ENCODE measurements around the gene CLNK.
"Not testable (repeated sequence)": the region's sequence is repeated elsewhere in the genome, so short reads cannot be mapped to it uniquely, and the experiment has no call there.

CLNK gene

DNA sequence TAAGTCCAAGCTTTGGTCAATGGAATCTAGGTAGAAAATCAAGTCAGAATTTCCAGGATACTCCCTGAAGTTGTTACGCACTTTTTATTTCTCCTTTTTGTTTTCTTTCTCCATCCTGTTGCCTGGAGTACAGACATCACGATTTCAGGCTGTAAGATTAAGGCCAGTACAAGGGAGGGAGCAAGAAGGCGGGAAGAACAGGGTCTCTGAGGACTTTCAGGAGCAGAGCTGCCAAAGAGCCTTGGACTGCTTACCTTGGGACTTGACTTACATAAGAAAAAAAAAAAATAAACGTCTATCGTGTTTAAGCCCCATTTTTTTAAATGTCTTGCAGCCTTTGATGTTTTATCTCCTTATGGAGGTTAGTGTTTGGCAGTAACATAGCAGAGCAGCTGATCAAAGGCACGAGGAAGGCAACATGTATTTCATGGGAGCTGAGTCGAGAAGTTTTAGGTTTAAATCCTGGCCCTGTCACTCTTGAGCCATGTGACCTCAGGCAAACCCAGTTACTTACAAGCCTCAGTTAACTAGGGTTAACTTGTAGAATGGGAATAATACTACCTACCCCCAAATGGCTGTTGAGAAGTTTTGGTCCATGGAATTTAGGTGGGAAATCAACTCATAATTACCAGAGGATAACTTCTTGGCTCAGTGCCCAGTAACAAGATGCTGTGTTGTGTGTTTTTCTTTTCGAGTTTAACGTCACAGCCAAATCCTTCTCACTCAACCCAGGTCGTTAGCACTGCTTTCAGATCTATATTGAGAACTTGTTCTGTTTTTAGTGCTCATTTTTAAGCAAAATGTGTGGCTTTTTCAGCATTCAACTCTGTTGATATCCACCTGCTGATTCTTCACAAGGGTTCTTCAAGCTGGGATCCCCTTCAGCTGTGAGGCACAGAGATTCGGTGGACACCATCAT is 106.8 kb downstream of the CLNK start:
- DNase-seq (ENCODE audit: low read depth in 2 of 2): no peak

GRCh38 chr4:10577018-10577417 is 107.5 kb downstream of the CLNK start:
- no peak for DNase-seq (ENCODE audit: low read depth in 2 of 2)

GRCh38 chr4:10576236-10576635 is 108.3 kb downstream of the CLNK start:
- DNase-seq (ENCODE audit: low read depth in 2 of 2): no peak

DNA sequence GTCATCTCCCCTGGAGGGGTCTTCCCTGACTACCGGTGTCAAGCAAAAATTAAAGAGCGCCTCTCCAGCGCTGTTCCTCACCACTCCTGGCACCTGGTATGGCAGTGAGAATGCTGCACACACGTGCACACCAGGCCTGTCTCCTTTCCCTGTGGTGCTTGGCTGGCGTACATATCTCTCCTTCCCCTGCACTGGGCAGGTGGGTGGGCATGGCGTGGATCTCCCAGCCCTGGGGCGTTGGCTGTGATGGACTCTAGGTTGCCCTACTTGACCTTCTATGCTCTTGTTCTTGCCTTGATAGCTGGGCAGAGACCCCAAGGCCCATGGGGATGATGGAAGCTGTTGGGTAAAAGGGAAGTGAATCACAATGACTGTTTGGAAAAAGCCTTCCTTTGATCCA is 109.2 kb downstream of the CLNK start:
- DNase-seq (ENCODE audit: low read depth in 2 of 2): no peak

GRCh38 chr4:10574553-10574952 is 110.0 kb downstream of the CLNK start:
- not testable (repeated sequence) for DNase-seq (ENCODE audit: low read depth in 2 of 2)

- DNase-seq (ENCODE audit: low read depth in 2 of 2): no peak
Observed at GRCh38 chr4:10571909-10572308, 112.7 kb downstream of the CLNK start.

GRCh38 chr4:10569491-10569890 is 115.1 kb downstream of the CLNK start:
- DNase-seq (ENCODE audit: low read depth in 2 of 2): no peak

DNA sequence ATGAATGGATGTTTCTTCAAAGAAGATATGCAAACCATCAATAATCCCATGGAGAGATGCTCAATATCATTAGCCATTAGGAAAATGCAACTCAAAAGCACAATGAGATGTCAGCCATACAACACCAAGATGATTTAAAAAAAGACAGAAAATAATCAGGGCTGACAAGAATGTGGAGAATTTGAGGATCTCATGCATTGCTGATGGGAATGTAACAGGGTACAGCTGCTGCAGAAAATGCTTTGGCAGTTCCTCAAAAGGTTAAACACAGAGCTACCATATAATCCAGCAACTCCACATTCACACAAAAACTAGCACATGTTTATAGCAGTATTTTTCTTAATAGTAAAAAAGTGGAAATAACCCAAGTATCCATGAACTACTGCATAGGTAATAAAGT is 116.8 kb downstream of the CLNK start:
- no peak for DNase-seq (ENCODE audit: low read depth in 2 of 2)

DNA sequence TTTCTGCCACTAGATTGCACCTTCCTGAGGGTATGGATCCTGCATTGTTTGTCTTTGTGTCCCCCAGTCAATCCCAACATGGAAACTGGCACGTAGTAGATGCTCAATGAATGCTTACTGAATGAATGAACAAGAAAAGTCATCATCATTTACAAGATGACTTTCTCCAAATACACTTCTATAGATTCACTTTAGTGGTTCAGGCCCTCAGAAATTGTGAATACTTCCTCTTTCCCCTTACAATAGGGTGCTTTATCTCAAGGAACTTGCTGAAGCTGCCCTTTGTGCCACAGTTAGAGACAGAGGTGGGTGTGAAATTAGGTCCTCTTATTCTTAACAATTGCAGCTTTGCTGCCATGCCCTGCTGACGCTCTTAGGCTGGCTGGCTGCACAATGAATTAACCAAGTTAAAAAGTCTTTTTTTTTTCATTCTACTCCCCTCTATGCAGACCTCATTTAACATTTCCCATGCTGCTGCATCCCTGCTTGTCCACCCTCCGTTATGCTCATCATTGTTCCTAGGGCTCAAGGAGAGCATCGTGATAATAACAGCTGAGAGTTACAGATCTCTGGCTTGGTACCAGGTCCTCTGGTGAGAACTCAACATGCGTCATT is 119.3 kb downstream of the CLNK start:
- DNase-seq (ENCODE audit: low read depth in 2 of 2): no peak

DNA sequence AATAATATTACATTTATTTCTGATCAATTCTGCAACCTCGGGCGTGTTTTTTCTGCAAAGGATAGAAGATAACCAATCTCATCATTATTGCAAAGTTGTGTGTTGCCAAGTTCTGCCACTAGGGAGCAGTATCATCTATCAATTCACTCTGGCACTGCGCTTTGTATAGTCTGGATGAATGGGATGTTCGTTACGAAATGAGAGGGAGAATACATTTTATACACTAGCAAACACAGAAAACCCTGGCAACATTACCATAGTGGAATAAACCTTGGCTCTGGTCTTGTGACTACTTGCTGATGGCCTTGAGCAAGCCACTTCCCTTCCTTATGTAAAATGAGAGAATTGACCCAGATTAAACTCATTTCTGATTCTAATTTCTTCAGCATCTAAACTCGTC is 129.9 kb downstream of the CLNK start:
- DNase-seq (ENCODE audit: low read depth in 2 of 2): peak in 1 of 2 donors; percentile 2

GRCh38 chr4:10554121-10554520 is 130.4 kb downstream of the CLNK start:
- no peak for DNase-seq (ENCODE audit: low read depth in 2 of 2)

- no peak for DNase-seq (ENCODE audit: low read depth in 2 of 2)
Observed at GRCh38 chr4:10552591-10553280, 131.8 kb downstream of the CLNK start.

DNA sequence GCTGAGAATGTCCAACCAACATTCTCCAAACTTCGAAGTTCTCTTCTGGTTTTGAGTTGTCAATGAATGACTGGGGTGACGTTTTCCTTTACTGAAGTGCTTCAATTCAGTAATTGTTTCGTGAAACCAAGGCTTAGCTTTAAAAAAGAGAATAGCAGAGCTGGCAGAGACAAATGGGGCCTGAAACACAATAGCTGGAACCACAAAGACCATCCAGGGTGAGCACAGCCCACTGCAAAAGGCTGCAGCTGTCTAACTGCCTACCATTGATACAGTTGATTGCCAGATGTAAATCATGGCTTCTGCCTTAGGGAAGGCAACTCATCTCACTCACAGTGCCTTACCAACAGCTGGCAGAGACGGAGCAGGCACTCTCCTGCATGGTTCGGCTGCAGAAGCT is 148.7 kb downstream of the CLNK start:
- no peak for DNase-seq (ENCODE audit: low read depth in 2 of 2)

GRCh38 chr4:10534820-10535219 is 149.7 kb downstream of the CLNK start:
- DNase-seq (ENCODE audit: low read depth in 2 of 2): no peak

- no peak for DNase-seq (ENCODE audit: low read depth in 2 of 2)
Observed at GRCh38 chr4:10532155-10532554, 152.4 kb downstream of the CLNK start.

GRCh38 chr4:10530137-10530786 is 154.3 kb downstream of the CLNK start:
- DNase-seq (ENCODE audit: low read depth in 2 of 2): no peak

DNA sequence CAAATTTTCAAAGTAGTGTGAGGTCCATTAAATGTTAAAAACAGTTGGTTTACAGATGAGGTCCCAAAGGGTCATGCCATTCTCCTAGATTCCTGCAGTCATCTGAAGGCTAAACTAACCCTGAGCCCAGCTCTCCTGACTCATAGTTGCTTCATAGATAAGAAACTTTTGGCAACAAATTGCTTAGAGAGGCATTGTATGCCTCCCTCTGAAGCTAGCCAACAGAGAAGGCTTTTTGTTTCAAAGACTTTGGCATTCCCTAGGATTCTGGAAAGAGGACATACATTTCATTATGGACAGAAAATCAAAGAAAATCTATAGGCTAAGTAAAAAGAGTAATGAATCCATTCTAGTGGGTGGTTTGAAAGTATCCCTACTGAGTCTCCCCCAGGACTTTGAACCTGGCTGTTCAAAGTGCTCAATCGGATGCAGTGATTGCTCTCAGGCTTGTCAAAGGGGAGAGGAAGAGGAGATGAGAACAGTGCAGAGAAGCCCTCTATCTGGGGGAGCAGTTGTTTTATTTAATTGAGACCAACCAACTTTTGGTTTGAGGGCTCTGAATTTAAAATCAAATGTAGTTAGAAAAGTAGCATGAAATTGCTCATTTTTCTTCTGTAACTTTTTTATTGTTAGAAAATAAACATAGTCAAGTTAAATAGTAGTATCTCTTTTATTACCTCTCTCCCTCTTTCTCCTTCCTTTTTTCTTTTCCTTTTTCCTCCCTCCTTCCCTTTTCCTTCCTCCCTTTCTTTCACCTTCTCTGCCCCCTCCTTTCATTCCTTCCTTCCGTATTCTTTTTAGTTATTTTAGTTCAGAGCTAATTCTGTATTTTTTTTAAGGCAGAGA is 155.1 kb downstream of the CLNK start:
- DNase-seq (ENCODE audit: low read depth in 2 of 2): no peak

DNA sequence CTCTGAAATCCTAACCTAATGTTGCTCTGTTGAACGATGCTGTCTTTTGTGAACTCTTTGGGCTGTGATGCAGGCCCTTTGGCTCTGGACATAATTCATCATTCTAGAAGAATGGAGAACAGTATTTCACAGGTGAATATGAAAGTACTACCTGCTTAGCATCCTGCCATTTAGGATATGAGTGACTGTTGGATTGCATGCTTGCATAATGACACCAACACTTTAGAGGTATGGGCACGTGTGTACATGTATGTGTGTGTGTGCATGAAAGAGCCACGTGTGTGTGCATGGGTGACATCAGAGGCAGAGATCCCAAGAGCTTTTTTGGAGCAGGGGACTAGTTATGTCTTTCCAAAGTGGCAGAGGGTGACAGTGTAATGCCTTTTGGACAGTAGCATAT is 157.1 kb downstream of the CLNK start:
- DNase-seq (ENCODE audit: low read depth in 2 of 2): no peak

DNA sequence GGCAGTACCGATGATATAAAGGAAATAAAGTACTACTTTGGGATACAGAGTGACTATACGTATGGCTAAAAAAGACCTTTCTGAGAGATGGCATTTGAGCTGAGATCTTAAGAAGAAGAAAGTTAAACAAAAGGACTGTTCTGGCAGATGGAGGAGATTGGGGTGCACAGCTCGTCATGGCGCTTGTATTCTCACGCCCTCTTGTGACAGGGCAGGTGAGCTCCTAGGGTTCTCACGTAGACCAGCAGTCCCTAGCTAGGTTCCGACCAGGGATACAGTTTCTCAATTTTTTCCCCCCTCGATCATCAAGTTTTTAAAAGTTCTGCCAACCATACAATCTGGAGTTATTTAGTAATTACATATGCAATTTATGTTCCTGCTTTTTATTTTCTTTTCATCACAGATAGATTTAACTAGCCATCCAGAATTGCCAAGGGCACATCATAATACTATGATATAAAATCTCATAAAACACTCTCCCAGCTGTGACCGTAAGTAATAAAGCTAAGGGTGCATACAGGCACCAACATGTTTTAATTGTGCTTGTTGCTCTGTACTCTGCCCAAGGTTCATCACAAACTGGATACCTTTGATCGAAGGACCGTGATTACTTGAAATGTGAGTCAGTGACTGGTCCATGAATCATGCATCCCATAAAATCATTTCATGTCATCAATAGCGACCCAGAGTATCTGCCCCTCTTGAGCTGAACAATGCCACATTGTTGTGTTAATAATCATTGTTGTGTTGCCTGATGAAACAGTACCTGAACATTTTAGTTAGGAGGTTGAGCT is 157.9 kb downstream of the CLNK start:
- DNase-seq (ENCODE audit: low read depth in 2 of 2): no peak

- DNase-seq (ENCODE audit: low read depth in 2 of 2): no peak
Observed at GRCh38 chr4:10524196-10524833, 160.3 kb downstream of the CLNK start.
